RWPE2 (cell line): ENCODE results near the gene AQP11.

Experiments
- ATAC-seq: fragments of 200-7000 bp; cut with Tn5 transposase; 3 replicates; pipeline ENCODE4 v1.9.1; 2021; ENCODE audit warnings: low read depth
- DNase-seq: peaks from one replicate; pipeline ENCODE4 v3.0.0-alpha.2; 2020; ENCODE audit warnings: low spot score
- H3K27ac ChIP-seq: fragments of 450-650 bp; 2 replicates; pipeline ENCODE4 v1.5.1; 2017; ENCODE audit warnings: mild to moderate bottlenecking; ENCODE audit not compliant: poor library complexity, severe bottlenecking
- H3K27me3 ChIP-seq: fragments of 250-450 bp; sonication (Bioruptor Pico); 2 replicates; pipeline ENCODE4 v1.5.1; 2021; ENCODE audit warnings: mild to moderate bottlenecking, moderate library complexity; ENCODE audit not compliant: insufficient read depth, poor library complexity, severe bottlenecking
- H3K36me3 ChIP-seq: fragments of 250-450 bp; sonication (Bioruptor Pico); 2 replicates; pipeline ENCODE4 v1.5.1; 2020; ENCODE audit warnings: low read depth, mild to moderate bottlenecking, moderate library complexity
- H3K4me1 ChIP-seq: fragments of 250-450 bp; sonication (Bioruptor Pico); 2 replicates; pipeline ENCODE4 v1.5.1; 2021; ENCODE audit warnings: mild to moderate bottlenecking, moderate library complexity; ENCODE audit not compliant: insufficient read depth, poor library complexity, severe bottlenecking
- H3K4me3 ChIP-seq: fragments of 250-450 bp; sonication (Bioruptor Pico); 2 replicates; pipeline ENCODE4 v1.5.1; 2021; ENCODE audit warnings: mild to moderate bottlenecking, moderate library complexity; ENCODE audit not compliant: severe bottlenecking
- H3K9me3 ChIP-seq: fragments of 250-450 bp; sonication (Bioruptor Pico); 2 replicates; pipeline ENCODE4 v1.5.1; 2021; ENCODE audit warnings: mild to moderate bottlenecking, moderate library complexity; ENCODE audit not compliant: severe bottlenecking
- TF ChIP-seq, protein P1 (sequence below): fragments of 450-650 bp; IDR thresholded peaks from one replicate; pipeline ENCODE4 v1.5.1; 2017; ENCODE audit warnings: mild to moderate bottlenecking, moderate library complexity; ENCODE audit not compliant: poor library complexity, severe bottlenecking

Gene AQP11

DNA sequence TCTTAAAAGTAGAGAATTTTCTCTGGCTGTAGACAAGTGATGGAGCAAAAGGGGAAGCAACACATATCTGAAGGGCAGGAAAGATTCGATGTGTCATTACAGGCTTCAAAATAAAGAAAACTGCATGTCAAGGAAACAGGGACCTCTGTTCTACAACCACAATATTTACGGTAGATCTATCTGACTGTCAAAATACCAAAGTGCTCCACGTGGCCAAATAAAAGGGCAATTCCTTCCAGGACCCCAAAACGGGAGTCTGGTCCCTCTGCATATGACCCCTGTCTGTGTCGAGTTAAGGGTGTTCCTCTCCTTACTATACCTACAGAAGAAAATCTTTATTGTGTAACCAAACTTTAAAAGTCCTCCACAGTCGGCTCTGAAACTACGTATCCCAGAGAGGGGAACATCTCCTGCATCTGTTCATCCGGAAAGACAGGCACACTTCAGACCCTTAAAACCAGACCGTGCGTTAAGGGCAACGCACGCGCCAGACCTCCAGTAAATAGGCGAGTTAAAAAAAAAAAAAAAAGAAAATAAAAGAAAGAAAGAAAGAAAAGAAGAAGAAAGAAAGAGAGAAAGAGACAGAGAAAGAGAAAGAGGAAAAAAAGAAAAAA, 47.1 kb downstream of the AQP11 start:
- peaks cover 8% of the 10 kb centered on the region for H3K4me1 ChIP-seq
- ATAC-seq (no peak), DNase-seq (no peak)
- peak overlapping the region; percentile 75 for H3K4me3 ChIP-seq
- peaks cover 18% of the 10 kb centered on the region for H3K36me3 ChIP-seq
- H3K27me3 ChIP-seq = no peaks in the 10 kb centered on the region
- no peaks in the 10 kb centered on the region for H3K9me3 ChIP-seq
- TF ChIP-seq, protein P1, sequence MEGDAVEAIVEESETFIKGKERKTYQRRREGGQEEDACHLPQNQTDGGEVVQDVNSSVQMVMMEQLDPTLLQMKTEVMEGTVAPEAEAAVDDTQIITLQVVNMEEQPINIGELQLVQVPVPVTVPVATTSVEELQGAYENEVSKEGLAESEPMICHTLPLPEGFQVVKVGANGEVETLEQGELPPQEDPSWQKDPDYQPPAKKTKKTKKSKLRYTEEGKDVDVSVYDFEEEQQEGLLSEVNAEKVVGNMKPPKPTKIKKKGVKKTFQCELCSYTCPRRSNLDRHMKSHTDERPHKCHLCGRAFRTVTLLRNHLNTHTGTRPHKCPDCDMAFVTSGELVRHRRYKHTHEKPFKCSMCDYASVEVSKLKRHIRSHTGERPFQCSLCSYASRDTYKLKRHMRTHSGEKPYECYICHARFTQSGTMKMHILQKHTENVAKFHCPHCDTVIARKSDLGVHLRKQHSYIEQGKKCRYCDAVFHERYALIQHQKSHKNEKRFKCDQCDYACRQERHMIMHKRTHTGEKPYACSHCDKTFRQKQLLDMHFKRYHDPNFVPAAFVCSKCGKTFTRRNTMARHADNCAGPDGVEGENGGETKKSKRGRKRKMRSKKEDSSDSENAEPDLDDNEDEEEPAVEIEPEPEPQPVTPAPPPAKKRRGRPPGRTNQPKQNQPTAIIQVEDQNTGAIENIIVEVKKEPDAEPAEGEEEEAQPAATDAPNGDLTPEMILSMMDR = no peak
- peak overlapping the region; percentile 47 for H3K27ac ChIP-seq

DNA sequence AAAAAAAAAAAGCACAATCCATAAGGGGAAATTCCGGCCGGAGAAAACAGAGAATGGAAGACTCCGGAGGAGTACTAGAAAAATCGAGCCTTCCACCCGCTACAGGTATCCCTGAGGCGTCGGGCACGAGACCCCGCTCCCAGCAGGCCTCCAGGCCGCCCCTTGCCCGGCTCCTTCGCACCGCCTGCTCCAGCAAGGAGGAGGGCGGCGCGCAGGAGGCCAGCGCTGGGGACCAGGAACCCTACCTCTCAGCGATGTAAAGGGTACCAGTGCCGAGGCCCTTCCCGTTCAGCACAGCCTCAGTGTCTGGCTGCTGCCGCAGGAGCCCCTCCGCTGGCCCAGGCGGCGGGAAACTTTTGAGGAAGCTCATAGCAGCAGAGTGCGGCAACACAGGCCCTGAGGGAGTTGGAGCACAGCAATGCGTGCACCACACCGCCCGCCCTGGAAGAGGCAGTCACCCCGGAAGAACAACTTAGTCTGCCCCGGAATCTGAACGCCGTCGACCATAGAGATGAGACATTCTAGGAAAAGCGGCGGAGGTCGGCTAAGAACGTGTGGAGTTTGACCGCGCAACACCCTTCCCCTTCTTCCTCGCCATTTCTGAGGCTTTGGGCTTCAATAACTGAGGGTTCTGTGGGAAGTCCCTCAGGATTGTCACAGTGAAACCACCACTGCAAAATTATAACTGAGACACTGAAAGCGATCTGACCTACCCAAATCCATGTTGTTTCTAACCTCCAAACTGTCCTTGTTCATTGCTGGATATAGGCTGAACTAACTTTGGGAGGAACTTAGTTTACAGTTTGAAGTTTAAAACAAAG, 47.8 kb downstream of the AQP11 start, which contains the start of gene CLNS1A:
CLNS1A (minus strand) TSS at position 450 of the 821 bp plus-strand sequence; CDS start at position 370, 80 bp downstream.
- peaks cover 8% of the 10 kb centered on the region for H3K4me1 ChIP-seq
- peak within 1 kb of the TSS; percentile 47 for H3K27ac ChIP-seq
- peak; percentile 83 for DNase-seq
- peaks cover 11% of the 10 kb centered on the region for H3K36me3 ChIP-seq
- no peaks in the 10 kb centered on the region for H3K9me3 ChIP-seq
- TF ChIP-seq, protein P1 = no peak
- ATAC-seq = peak; percentile 99
- H3K27me3 ChIP-seq = no peaks in the 10 kb centered on the region
- peak within 1 kb of the TSS; percentile 75 for H3K4me3 ChIP-seq

DNA sequence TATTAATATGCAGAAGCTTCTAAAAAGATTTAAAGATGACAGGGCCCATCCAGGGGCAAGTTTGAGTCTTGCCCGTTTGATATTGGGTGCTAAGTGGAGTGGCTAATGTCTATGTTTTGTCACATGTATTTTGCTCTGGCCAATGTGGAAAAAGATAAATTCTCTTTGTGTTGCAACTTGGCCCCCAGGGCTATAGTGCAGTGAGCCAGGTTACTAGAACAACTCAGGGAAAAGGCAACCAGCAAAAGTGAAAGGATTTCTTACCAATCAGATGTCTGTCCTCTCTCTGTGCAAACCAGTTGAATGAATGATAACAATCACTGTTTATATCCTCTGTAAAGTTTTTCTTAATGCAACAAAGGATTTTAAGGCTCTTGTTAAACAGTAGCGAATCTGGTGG, 52.5 kb downstream of the AQP11 start:
- no peak for ATAC-seq
- Histone ChIP-seq H3K36me3 (no peaks in the 10 kb centered on the region), H3K4me3 (no peak overlapping the region), H3K27ac (no peak overlapping the region), H3K9me3 (no peaks in the 10 kb centered on the region), H3K4me1 (peaks cover 8% of the 10 kb centered on the region), H3K27me3 (no peaks in the 10 kb centered on the region)
- no peak for DNase-seq
- TF ChIP-seq, protein P1 = no peak

DNA sequence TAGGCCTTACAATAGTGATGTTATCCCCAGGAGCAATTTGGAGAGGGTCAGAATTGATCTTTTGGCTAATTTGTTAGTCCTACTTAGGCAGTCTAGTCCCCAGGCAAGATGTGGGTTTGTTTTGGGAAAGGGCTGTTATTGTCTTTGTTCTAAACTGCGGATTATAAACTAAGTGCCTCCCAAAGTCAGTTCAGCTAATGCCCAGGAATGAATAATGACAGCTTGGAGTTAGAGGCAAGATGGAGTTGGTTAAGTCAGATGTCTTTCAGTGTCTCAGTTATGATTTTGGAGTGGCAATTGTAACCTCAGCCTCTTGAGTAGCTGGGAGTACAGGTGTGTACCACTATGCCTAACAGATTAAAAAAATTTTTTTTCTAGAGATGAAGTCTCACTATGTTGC, 55.1 kb downstream of the AQP11 start:
- TF ChIP-seq, protein P1 = no peak
- Histone ChIP-seq H3K4me1 (peaks cover 8% of the 10 kb centered on the region), H3K4me3 (no peak overlapping the region), H3K27me3 (no peaks in the 10 kb centered on the region), H3K27ac (no peak overlapping the region), H3K9me3 (no peaks in the 10 kb centered on the region), H3K36me3 (no peaks in the 10 kb centered on the region)
- DNase-seq (no peak), ATAC-seq (no peak)
